Motor neuron (in vitro differentiated cells): Measurements from ENCODE around the gene CYP19A1. TPM values are rescaled to one million over a fixed set of nuclear protein-coding genes. Genes with fewer than 3 reads are reported as not detected.
A peak's percentile ranks its signal among the peaks of the same experiment; 100 is the strongest.

Source experiments
- ATAC-seq, 8 experiments: fragments of 200-7000 bp; cut with Tn5 transposase; replicated peaks in 6 of 8; 2 replicates each; pipeline ENCODE4 v1.8.0; 2021; ENCODE audit warnings: mild to moderate bottlenecking in 8 of 8, moderate library complexity in 8 of 8
- H3K27ac ChIP-seq, 2 donors: fragments of 250-450 bp; sonication (Bioruptor Pico); 2 replicates each; pipeline ENCODE4 v1.9.0; 2021; ENCODE audit warnings: antibody characterized with exemption in 2 of 2, mild to moderate bottlenecking in 2 of 2, moderate library complexity in 1 of 2
- H3K4me1 ChIP-seq, 2 donors: fragments of 250-450 bp; sonication (Bioruptor Pico); replicated peaks in 1 of 2; 2 replicates each; pipeline ENCODE4 v1.6.1; 2021; ENCODE audit warnings: antibody characterized with exemption in 2 of 2, mild to moderate bottlenecking in 2 of 2, moderate library complexity in 1 of 2
- H3K4me3 ChIP-seq, 5 donors: fragments of 250-450 bp; sonication (Bioruptor Pico); 2 replicates each; pipeline ENCODE4 v1.9.0; 2021; ENCODE audit warnings: antibody characterized with exemption in 5 of 5, mild to moderate bottlenecking in 5 of 5, moderate library complexity in 4 of 5
- WGBS, 10 experiments: fragments of 450-650 bp; shearing (Covaris generic); methylation state at CpG; one replicate each; pipeline ENCODE4 v1.0.0; 2022; 5-methylcytosine and 5-hydroxymethylcytosine counted together
- in situ Hi-C, 9 experiments: fragments of 400-800 bp; cut with MboI; loops; one replicate each; pipeline ENCODE4 v1.15.0; 2021; ENCODE audit warnings: low sequenced_read_pairs in 9 of 9, low pct_unique_long_range_greater_than_20kb in 2 of 9; ENCODE audit not compliant: unreplicated experiment in 9 of 9
- total RNA-seq, 8 experiments: library from RNA; unstranded; fragments of 300-600 nt; gene quantifications; 2 replicates each; pipeline versions ENCODE4 v1.2.3 to v1.2.4, GENCODE V29; 2022

CYP19A1 gene
- 1 to 10 TPM in 5 of 8 experiments, under 1 TPM in 3; 0.56 to 8.2 (median 1.7) TPM for total RNA-seq

DNA sequence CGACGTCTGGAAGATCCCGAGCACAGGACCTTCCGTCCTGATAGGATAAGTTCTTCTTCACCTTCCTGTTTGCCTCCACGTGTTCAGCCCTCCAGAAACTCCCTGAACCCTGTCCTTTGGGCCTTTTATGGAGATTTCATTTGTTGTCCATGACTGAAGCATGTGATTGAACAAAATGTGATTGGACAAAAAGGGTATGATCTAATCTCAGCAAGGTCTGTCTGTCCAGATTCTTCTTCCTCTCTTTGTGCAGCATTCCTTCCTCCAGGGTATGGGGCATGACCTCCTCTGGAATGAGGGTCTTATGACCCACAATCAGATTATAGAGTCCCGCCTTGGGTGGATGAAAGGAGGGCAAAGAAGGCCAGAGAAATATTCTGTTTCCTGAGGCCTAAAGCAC is at the start of gene CYP19A1:
Gene CYP19A1 (minus strand): TSS at position 101 of the 400 bp plus-strand sequence. CDS start 95,684 bp downstream, outside the sequence.
- in situ Hi-C loops, result no loop called here
- H3K27ac ChIP-seq, result no peak within 1 kb of the TSS
- 64 to 100% (median 80%) methylated on average over 1 to 6 of the region's 6 CpGs; no CpG with 5 or more reads in 2 of the 10 experiments for WGBS, 10 experiments
- H3K4me1 ChIP-seq, result peaks cover 3 to 15% of the 10 kb centered on the region in 2 donors
- ATAC-seq, result no peak
- no peak within 1 kb of the TSS for H3K4me3 ChIP-seq

DNA sequence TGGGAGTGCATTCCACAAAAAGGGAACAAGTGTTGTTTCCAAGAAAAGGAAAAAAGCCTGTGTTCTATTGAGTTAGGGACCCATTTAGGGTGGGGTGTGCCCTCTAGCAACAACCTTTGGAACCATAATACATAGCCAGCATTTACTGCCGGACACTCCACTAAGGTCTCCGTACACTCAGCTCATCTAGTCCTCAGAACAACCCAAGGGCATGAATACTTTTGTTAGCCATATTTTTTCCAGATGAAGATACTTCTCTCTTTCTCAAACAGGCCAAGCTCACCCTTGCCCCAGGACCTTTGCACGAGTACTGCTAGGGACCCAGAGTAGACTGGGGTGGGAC is 49.3 kb upstream of the CYP19A1 start:
- 14 to 100% (median 100%) methylated on average over 1 to 3 of the region's 3 CpGs; no CpG with 5 or more reads in 5 of the 10 experiments for WGBS, 10 experiments
- Histone ChIP-seq H3K4me3 (no peak overlapping the region), H3K4me1 (peaks cover 14 to 28% of the 10 kb centered on the region in 2 donors), H3K27ac (peak overlapping the region in 1 of 2 donors; percentile 66)
- ATAC-seq, result no peak
- in situ Hi-C loops, result loop anchor here in 3 of 9 experiments (10.0 to 25.0 kb wide), 3 partner anchors 103 to 175 kb away; no protein-coding TSS in a partner anchor

DNA sequence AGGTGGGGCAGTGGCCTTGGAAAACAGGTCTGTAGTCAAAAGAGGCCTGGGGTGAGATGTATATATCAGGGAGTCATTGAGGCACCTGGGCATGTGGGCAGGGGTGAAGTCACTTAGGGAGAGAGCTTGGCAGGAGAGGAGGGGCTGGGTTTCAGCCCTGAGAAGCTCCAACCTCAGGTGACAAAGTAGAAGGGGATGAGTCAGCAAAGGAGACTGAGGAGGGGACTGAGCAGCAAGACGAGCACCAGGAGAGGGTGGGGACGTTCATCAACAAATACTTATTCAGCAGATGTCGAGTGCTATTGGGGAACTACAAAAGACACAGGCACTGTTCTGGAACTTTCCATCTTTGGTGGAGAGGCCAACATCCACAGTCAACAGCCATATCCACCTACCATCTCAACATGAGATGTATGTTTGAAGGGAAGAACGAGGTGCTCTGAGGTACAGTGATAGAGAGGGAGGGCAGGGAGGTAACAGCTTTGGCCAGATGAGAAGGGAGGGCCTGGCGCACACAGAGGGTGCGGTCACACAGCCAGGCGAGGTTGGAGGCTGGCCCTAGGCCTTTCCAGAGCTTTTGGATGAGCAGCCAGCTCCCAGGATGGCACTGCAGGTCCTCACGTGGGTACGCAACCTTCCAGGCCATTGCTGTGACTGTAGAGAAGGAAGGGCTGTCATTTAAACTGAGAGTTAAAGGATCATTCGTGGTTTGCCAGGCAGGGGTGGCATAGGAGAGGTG is 48.7 kb upstream of the CYP19A1 start:
- peaks cover 14 to 28% of the 10 kb centered on the region in 2 donors for H3K4me1 ChIP-seq
- WGBS, 10 experiments, result 47 to 100% (median 94%) methylated on average over 1 to 5 of the region's 10 CpGs; no CpG with 5 or more reads in 1 of the 10 experiments
- peak in 4 of 8 experiments; percentile 14 to 44 (median 34) for ATAC-seq
- H3K27ac ChIP-seq, result no peak overlapping the region
- in situ Hi-C loops, result loop anchor here in 3 of 9 experiments (10.0 to 25.0 kb wide), 3 partner anchors 102 to 175 kb away; no protein-coding TSS in a partner anchor
- H3K4me3 ChIP-seq, result no peak overlapping the region

DNA sequence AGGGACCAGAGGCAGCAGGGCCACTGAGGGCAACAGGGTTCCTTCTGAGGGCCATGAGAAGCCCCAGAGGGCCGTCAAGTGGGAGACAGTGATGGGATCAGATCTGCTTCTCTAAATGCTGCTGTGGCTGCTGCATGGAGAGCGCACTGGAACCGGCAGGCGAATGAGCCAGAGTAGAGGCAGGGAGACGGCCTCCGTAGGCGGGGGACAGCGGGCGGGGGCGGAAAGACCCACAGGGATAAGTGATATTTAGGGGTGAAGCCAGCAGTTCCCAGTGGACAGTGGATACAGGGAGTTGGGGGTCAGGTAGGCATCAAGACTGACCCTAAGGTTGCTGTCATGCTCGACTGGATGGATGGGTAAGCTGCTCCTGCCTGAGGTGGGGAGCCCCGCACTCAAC is 48.1 kb upstream of the CYP19A1 start:
- 90 to 100% methylated on average over 1 to 4 of the region's 12 CpGs; no CpG with 5 or more reads in 8 of the 10 experiments for WGBS, 10 experiments
- H3K4me1 ChIP-seq, result peaks cover 14 to 24% of the 10 kb centered on the region in 2 donors
- H3K4me3 ChIP-seq, result no peak overlapping the region
- no peak for ATAC-seq
- in situ Hi-C loops, result loop anchor here in 3 of 9 experiments (10.0 to 25.0 kb wide), 3 partner anchors 102 to 174 kb away; no protein-coding TSS in a partner anchor
- no peak overlapping the region for H3K27ac ChIP-seq

DNA sequence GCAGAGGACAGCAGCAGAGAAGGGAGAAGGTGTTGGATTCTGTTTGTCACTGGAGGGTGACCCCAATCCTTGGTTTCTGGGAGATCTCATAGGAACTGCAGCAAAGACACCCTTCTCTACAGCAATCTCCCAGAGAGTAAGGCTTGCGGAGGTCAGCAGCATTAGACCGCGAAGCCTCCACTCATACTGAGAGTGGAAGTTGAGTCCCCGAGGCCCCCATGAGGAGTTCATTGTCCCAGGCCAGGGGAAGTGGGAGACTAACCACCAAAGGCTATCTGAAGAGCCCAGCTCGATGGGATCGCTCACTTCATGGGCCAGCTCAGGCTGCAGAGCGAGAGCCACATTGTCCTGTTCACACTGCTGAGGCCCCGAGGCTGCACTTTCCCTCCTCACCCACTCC is 47.6 kb upstream of the CYP19A1 start:
- ATAC-seq, result no peak
- in situ Hi-C loops, result loop anchor here in 3 of 9 experiments (10.0 to 25.0 kb wide), 3 partner anchors 101 to 174 kb away; no protein-coding TSS in a partner anchor
- H3K4me3 ChIP-seq, result no peak overlapping the region
- 40 to 100% (median 93%) methylated on average over 1 to 5 of the region's 8 CpGs; no CpG with 5 or more reads in 6 of the 10 experiments for WGBS, 10 experiments
- H3K27ac ChIP-seq, result no peak overlapping the region
- peaks cover 11 to 19% of the 10 kb centered on the region in 2 donors for H3K4me1 ChIP-seq

DNA sequence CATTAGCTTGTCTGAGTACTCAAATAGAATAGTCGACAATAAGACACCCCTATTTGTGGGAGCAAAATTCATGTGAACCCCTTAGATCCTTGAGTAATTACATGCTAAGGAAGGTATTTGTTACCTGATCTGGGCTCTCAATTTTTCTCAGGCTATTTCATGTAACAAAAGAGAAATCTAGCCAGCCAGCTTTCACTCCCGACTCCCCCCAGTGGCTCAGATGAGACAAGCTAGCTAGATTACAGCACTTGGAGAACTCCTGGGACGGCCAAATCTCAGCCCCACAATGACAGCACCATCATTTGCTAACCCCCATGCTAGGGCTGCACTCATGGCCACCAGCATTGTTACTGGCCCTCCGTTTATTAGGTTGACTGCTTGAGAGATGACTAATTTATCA is 44.4 kb upstream of the CYP19A1 start:
- 0 to 53% (median 31%) methylated on average over 2 to 3 of the region's 4 CpGs; no CpG with 5 or more reads in 4 of the 10 experiments for WGBS, 10 experiments
- Histone ChIP-seq H3K27ac (no peak overlapping the region), H3K4me1 (peaks cover 0 to 1% of the 10 kb centered on the region in 2 donors), H3K4me3 (no peak overlapping the region)
- in situ Hi-C loops, result loop anchor here in 3 of 9 experiments (10.0 to 25.0 kb wide), 3 partner anchors 98 to 170 kb away; no protein-coding TSS in a partner anchor
- peak in 4 of 8 experiments; percentile 38 to 64 (median 52) for ATAC-seq

DNA sequence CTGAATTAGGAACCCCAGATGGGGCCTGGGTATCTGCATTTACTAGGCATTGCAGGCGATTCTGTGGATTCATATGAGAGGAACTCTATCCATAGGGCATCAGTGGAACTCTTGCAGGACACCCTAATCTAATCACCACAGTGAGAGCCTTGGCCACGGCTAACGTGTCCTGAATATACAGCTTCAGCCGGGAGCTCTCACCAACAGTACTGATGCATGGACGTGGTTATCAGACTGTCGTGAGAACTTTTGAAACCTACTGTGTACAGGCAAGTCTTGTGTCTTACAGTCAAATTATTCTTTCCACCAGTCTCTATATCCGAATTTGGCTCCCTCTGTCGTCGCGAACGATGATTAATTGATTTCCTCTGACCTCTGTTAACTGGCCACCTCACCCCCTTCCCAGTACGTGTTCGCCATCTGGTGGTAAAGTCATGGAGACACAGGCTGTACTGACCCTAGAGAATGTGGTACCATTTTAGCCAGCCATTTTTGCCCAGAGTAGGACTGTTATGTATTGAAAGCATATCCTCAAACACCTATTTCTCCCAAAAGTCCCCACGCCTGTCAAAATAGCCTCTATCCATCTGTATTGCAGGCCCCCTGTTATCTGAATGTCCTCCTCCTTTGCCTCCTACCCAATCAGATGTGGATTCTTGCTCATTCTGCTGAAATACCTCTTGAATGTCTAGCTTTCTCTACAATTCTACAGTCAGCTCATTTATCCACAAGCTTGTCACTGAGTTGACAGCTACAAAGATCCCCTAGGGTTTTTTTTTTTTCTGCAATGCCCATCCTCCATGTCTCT is 42.8 kb upstream of the CYP19A1 start:
- in situ Hi-C loops, result loop anchor here in 3 of 9 experiments (10.0 to 25.0 kb wide), 3 partner anchors 96 to 169 kb away; no protein-coding TSS in a partner anchor
- 0 to 75% (median 23%) methylated on average over 1 to 10 of the region's 14 CpGs; no CpG with 5 or more reads in 2 of the 10 experiments for WGBS, 10 experiments
- H3K4me3 ChIP-seq, result no peak overlapping the region
- ATAC-seq, result peak in 7 of 8 experiments; percentile 39 to 98 (median 90)
- H3K4me1 ChIP-seq, result no peaks in the 10 kb centered on the region
- no peak overlapping the region for H3K27ac ChIP-seq

DNA sequence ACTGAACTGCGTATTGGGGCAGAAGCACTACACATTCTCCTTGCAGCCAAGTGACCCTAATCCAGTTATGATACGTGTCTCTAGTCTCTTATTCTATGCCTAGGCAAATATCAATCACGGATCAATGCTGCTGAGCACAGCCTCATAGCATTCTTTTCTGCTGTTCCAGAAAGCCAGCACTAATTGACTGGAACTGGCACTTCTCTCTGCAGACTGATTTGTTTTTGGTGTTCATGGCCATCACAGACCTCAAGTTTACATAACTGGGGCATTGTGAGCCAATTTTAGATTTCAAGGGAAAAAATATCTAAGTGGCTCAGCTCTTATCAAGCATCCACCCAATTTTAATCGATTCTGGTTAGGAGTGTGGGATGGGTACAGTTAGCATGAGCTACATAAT is 41.0 kb upstream of the CYP19A1 start:
- ATAC-seq, result no peak
- in situ Hi-C loops, result loop anchor here in 2 of 9 experiments (25.0 kb wide), 2 partner anchors 117 to 167 kb away; no protein-coding TSS in a partner anchor
- no peak overlapping the region for H3K27ac ChIP-seq
- no peaks in the 10 kb centered on the region for H3K4me1 ChIP-seq
- H3K4me3 ChIP-seq, result no peak overlapping the region
- WGBS, 10 experiments, result 30 to 100% (median 71%) methylated on average over 1 to 4 of the region's 4 CpGs; no CpG with 5 or more reads in 1 of the 10 experiments

DNA sequence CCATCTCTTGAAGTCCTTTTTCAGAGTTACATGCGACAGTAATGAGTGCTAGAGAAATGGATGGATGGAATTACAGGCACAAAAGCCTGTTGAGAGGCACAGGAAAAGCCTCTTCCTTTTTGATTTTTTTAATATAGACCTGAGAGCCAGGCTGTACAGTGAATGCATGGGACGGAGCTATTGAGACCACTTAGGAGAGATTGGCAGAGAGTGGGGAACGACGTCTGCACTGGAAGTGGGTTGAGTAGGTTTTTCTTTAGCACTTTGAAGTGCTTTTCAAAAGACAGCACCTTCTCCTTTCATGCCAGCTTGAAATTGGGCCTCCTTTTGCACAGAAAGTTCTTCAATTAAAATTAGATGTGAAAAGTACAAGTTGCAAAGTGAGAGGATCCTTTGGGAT is 40.0 kb upstream of the CYP19A1 start:
- 22 to 100% (median 89%) methylated on average over 1 to 4 of the region's 4 CpGs; no CpG with 5 or more reads in 3 of the 10 experiments for WGBS, 10 experiments
- H3K4me3 ChIP-seq, result no peak overlapping the region
- in situ Hi-C loops, result loop anchor here in 2 of 9 experiments (25.0 kb wide), 2 partner anchors 116 to 166 kb away; no protein-coding TSS in a partner anchor
- no peak for ATAC-seq
- no peak overlapping the region for H3K27ac ChIP-seq
- no peaks in the 10 kb centered on the region for H3K4me1 ChIP-seq

DNA sequence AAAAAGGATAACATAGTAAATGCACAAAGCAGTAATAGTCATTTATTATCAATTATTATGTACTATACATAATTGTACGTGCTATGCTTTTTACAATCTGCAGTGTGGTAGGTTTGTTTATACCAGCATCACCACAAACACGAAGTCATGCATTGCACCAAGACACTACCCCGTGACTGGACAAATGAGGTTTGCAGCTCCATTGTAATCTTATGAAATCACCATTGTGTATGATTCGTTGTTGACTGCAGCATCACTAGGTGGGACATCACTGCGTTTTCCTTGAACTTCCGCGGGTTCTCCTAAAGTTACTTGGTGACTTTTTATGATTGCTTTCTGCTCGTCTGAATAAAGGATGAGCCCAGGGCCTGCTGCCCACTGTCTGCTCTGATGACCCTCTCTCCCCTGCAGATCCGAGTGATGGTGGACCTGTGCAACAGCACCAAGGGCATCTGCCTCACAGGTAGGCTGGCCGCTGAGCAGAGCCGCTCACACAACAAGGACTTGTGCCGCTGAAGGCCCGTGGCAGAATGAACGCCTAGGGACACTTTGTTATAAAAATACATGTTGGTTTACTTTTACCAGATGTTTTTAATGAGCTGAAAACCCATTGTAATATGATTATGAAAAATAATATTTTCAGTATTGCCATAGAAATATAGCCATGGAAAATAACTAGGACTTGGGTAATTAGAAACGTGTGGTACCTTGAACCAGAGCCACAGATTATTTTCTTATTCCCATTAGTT is 38.8 kb upstream of the CYP19A1 start:
- in situ Hi-C loops, result loop anchor here in 2 of 9 experiments (25.0 kb wide), 2 partner anchors 115 to 165 kb away; no protein-coding TSS in a partner anchor
- peak in 2 of 8 experiments; percentile 14 to 57 for ATAC-seq
- no peak overlapping the region for H3K27ac ChIP-seq
- H3K4me3 ChIP-seq, result no peak overlapping the region
- H3K4me1 ChIP-seq, result no peaks in the 10 kb centered on the region
- 0 to 100% (median 77%) methylated on average over 1 to 13 of the region's 15 CpGs for WGBS, 10 experiments

DNA sequence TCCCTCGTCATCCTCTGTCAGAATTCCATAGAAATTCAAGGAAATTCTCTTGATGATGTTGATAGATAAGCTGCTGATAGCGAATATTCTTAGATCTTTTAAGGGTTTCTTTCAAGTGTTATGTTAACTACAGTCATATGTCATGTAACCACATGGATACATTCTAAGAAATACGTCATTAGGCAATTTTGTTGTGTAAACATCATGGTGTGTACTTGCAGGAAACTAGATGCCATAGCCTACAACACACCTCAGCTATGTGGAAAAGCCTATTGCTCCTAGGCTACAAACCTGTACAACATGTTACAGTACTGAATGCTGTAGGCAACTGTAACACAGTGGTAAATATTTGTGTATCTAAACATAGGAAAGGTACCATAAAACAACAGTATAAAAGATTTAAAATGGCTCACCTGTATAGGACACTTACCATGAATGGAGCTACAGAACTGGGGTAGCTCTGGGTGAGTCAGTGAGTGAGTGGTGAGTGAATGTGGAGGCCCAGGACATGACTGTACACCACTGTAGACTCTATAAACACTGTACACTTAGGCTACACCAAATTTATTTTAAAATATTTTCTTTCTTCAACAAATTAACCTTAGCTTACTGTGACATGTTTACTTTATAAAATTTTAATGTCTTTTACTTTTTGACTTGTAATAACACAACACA is 37.7 kb upstream of the CYP19A1 start:
- Histone ChIP-seq H3K4me3 (no peak overlapping the region), H3K4me1 (no peaks in the 10 kb centered on the region), H3K27ac (no peak overlapping the region)
- 20 to 100% (median 75%) methylated on average over 1 to 3 of the region's 3 CpGs; no CpG with 5 or more reads in 3 of the 10 experiments for WGBS, 10 experiments
- ATAC-seq, result no peak
- in situ Hi-C loops, result loop anchor here in 2 of 9 experiments (25.0 kb wide), 2 partner anchors 114 to 164 kb away; no protein-coding TSS in a partner anchor
